ENCODE measurements around the gene USP51.
A peak's percentile ranks its signal among the peaks of the same experiment; 100 is the strongest.
"Not testable (repeated sequence)": the region's sequence is repeated elsewhere in the genome, so short reads cannot be mapped to it uniquely, and the experiment has no call there.

USP51 gene

GRCh38 chrX:55451626-55451989 is 38.0 kb downstream of the USP51 start:
- Mint-ChIP-seq H3K9me3 (no peaks in the 10 kb centered on the region), H3K4me1 (peaks cover 12% of the 10 kb centered on the region), H3K27ac (peak overlapping the region; percentile 82), H3K4me3 (peak overlapping the region; percentile 91), H3K36me3 (no peaks in the 10 kb centered on the region), H3K27me3 (no peaks in the 10 kb centered on the region)
- DNase-seq (ENCODE audit: low spot score in 2 of 2) = no peak
- no peak for ATAC-seq (ENCODE audit: low read depth)

GRCh38 chrX:55451141-55451540 is 38.5 kb downstream of the USP51 start:
- Mint-ChIP-seq H3K27ac (peak overlapping the region; percentile 82), H3K4me3 (peak overlapping the region; percentile 91), H3K27me3 (no peaks in the 10 kb centered on the region), H3K4me1 (peaks cover 12% of the 10 kb centered on the region), H3K36me3 (no peaks in the 10 kb centered on the region), H3K9me3 (no peaks in the 10 kb centered on the region)
- ATAC-seq (ENCODE audit: low read depth) (no peak), DNase-seq (ENCODE audit: low spot score in 2 of 2) (no peak)

DNA sequence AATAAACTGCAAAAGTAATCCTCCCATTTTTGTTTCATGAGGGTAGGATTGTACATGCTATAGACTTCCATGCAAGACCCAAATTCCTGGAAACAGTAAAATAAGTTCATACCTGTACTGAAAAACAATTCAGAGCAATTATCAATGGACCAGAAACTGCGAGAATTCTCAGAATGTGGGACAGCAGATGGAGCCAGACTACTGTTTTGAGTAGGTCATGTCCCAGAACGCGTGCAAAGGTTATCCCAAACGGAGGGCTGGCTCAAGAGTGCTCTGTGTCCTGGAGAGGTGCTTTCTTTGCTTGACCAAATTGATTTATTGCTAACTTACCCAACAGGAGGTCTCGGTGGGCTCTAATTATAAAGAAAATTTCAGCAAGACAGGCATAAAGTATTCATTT is 39.4 kb downstream of the USP51 start:
- Mint-ChIP-seq H3K4me1 (peaks cover 12% of the 10 kb centered on the region), H3K36me3 (no peaks in the 10 kb centered on the region), H3K9me3 (no peaks in the 10 kb centered on the region), H3K4me3 (no peak overlapping the region), H3K27ac (no peak overlapping the region), H3K27me3 (no peaks in the 10 kb centered on the region)
- no peak for DNase-seq (ENCODE audit: low spot score in 2 of 2)
- ATAC-seq (ENCODE audit: low read depth) = no peak

DNA sequence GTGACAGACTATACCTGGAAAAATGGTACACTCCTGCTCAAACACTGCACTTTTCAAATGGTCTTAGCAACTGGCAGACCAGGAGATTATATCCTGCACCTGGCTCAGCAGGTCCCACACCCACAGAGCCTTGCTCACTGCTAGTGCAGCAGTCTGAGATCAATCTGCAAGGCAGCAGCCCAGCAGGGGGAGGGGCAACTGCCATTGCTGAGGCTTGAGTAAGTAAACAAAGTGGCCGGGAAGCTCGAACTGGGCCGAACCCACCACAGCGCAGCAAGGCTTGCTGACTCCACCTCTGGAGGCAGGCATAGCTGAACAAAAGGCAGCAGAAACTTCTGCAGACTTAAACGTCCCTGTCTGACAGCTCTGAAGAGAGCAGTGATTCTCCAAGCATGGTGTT is 46.2 kb downstream of the USP51 start:
- H3K27ac Mint-ChIP-seq; H3K9me3 Mint-ChIP-seq; ATAC-seq (ENCODE audit: low read depth); DNase-seq (ENCODE audit: low spot score in 2 of 2); H3K4me1 Mint-ChIP-seq; H3K36me3 Mint-ChIP-seq; H3K4me3 Mint-ChIP-seq; H3K27me3 Mint-ChIP-seq: not testable (repeated sequence)
